Lower lobe of right lung (tissue), 2 donors: ENCODE results near the gene SLC38A6. TPM values are rescaled to one million over a fixed set of nuclear protein-coding genes. Genes with fewer than 3 reads are reported as not detected.

ENCODE experiments used
- ATAC-seq, 2 donors: fragments of 200-7000 bp; cut with Tn5 transposase; one replicate each; pipeline ENCODE4 v1.9.1; 2020 to 2022; ENCODE audit warnings: mild to moderate bottlenecking in 2 of 2, moderate library complexity in 2 of 2
- DNase-seq: peaks from one replicate; pipeline ENCODE4 v3.0.0-alpha.2; 2020
- H3K27ac ChIP-seq: fragments of 200-600 bp; one replicate; pipeline ENCODE4 v1.8.0; 2022
- H3K27me3 ChIP-seq: fragments of 200-600 bp; one replicate; pipeline ENCODE4 v1.8.0; 2022; ENCODE audit warnings: low read depth
- H3K36me3 ChIP-seq: fragments of 200-600 bp; one replicate; pipeline ENCODE4 v1.8.0; 2022; ENCODE audit warnings: mild to moderate bottlenecking
- H3K4me1 ChIP-seq: fragments of 200-600 bp; one replicate; pipeline ENCODE4 v1.8.0; 2022
- H3K4me3 ChIP-seq: fragments of 200-600 bp; one replicate; pipeline ENCODE4 v1.8.0; 2022; ENCODE audit warnings: mild to moderate bottlenecking
- H3K9me3 ChIP-seq: fragments of 200-600 bp; one replicate; pipeline ENCODE4 v1.8.0; 2022
- CTCF ChIP-seq: fragments of 200-600 bp; IDR thresholded peaks from one replicate; pipeline ENCODE4 v1.8.0; 2022; ENCODE audit warnings: antibody characterized with exemption, mild to moderate bottlenecking
- intact Hi-C: fragments of 100-400 bp; cut with DNase I; formaldehyde crosslinking; loops from one replicate; pipeline ENCODE4 v1.11.0; 2022
- total RNA-seq: library from RNA; stranded (reverse); fragmentation: NEBNext Ultra II Directional; extraction: Animal tissue kit (Norgen Biotek cat#: 25700); gene quantifications from one replicate; pipeline ENCODE4 v1.2.1, GENCODE V29; 2021
- donor health status: DM: no; HTN: yes; CAD: no; lungs with severe emphysema.

The SLC38A6 gene
- total RNA-seq, 1 donor from 2014 or later, result 28.3 TPM

- intact Hi-C loops, result no loop called here
- no peaks in the 10 kb centered on the region for H3K27me3 ChIP-seq
- DNase-seq, result no peak
- H3K4me1 ChIP-seq, result peaks cover 16% of the 10 kb centered on the region
- no peak for TF ChIP-seq CTCF
- H3K27ac ChIP-seq, result no peak overlapping the region
- no peaks in the 10 kb centered on the region for H3K9me3 ChIP-seq
- H3K4me3 ChIP-seq, result no peak overlapping the region
- peaks cover 27% of the 10 kb centered on the region for H3K36me3 ChIP-seq
- no peak for ATAC-seq
These were observed 5.5 kb downstream of the SLC38A6 start for GRCh38 chr14:60986500-60986899.

- Histone ChIP-seq H3K27ac (no peak overlapping the region), H3K4me1 (peaks cover 5% of the 10 kb centered on the region), H3K36me3 (peaks cover 47% of the 10 kb centered on the region), H3K4me3 (no peak overlapping the region), H3K9me3 (no peaks in the 10 kb centered on the region), H3K27me3 (no peaks in the 10 kb centered on the region)
- TF ChIP-seq CTCF, result no peak
- DNase-seq, result no peak
- ATAC-seq, result peak; percentile 35 to 68
- intact Hi-C loops, result no loop called here
These were observed 8.6 kb downstream of the SLC38A6 start for GRCh38 chr14:60989599-60989998.

- no peaks in the 10 kb centered on the region for H3K27me3 ChIP-seq
- H3K36me3 ChIP-seq, result peaks cover 8% of the 10 kb centered on the region
- intact Hi-C loops, result no loop called here
- no peaks in the 10 kb centered on the region for H3K4me1 ChIP-seq
- no peaks in the 10 kb centered on the region for H3K9me3 ChIP-seq
- DNase-seq (no peak), ATAC-seq (no peak)
- no peak for TF ChIP-seq CTCF
- no peak overlapping the region for H3K27ac ChIP-seq
- H3K4me3 ChIP-seq, result no peak overlapping the region
These were observed 17.6 kb downstream of the SLC38A6 start for GRCh38 chr14:60998617-60999016.

DNA sequence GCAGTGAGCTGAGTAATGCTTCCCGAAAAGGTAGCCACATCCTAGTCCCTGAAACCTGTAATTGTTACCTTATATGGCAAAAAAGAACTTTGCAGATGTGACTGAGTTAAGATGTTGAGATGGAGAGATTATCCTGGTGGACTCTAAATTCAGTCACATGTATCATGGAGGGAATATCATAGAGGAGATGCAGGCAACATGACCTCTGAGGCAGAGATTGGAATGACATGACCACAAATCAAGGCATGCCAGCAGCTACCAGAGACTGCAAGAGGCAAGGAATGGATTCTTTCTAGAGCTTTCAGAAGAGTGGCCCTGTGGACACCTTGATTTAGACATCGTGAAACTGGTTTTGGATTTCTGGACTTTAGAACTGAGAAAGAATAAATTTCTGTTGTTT is 18.5 kb downstream of the SLC38A6 start:
- no peaks in the 10 kb centered on the region for H3K27me3 ChIP-seq
- no peak overlapping the region for H3K4me3 ChIP-seq
- intact Hi-C loops, result no loop called here
- DNase-seq, result no peak
- no peak for TF ChIP-seq CTCF
- no peak overlapping the region for H3K27ac ChIP-seq
- H3K4me1 ChIP-seq, result no peaks in the 10 kb centered on the region
- no peaks in the 10 kb centered on the region for H3K9me3 ChIP-seq
- peaks cover 4% of the 10 kb centered on the region for H3K36me3 ChIP-seq
- no peak for ATAC-seq

- intact Hi-C loops, result no loop called here
- no peak for ATAC-seq
- Histone ChIP-seq H3K27me3 (no peaks in the 10 kb centered on the region), H3K27ac (no peak overlapping the region), H3K4me3 (no peak overlapping the region), H3K9me3 (no peaks in the 10 kb centered on the region), H3K36me3 (no peaks in the 10 kb centered on the region), H3K4me1 (no peaks in the 10 kb centered on the region)
- TF ChIP-seq CTCF, result no peak
- no peak for DNase-seq
These were observed 22.5 kb downstream of the SLC38A6 start for GRCh38 chr14:61003571-61003970.

DNA sequence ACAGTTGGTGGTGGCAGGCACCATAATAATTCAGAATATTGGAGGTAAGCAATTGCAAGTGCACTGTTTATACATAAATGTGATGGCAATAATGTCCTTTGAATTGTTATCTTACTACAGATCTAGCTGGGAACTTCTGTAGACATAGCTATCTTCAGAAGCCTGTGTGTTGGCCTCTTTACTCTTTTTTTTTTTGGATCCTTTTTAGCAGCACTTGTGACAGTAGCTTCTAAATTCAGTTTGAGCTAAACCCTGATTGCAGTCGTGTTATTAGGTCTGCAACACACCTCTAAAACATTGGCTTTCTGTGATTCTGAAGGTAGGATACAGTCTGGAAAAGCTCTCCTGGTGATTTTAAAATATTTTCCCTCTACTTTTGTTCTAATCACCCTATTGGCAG is 38.5 kb downstream of the SLC38A6 start:
- Histone ChIP-seq H3K4me1 (no peaks in the 10 kb centered on the region), H3K27me3 (no peaks in the 10 kb centered on the region), H3K9me3 (no peaks in the 10 kb centered on the region), H3K4me3 (no peak overlapping the region), H3K27ac (no peak overlapping the region), H3K36me3 (no peaks in the 10 kb centered on the region)
- ATAC-seq, result no peak
- intact Hi-C loops, result no loop called here
- no peak for DNase-seq
- no peak for TF ChIP-seq CTCF
